HG03442 (cell line): Measurements from ENCODE around the gene CFAP61.

Experiments used
- ATAC-seq: cut with Tn5 transposase; IDR thresholded peaks from one replicate; pipeline ENCODE4 v1.9.1; 2021; ENCODE audit warnings: mild to moderate bottlenecking, moderate library complexity; ENCODE audit not compliant: unreplicated experiment

Gene CFAP61

DNA sequence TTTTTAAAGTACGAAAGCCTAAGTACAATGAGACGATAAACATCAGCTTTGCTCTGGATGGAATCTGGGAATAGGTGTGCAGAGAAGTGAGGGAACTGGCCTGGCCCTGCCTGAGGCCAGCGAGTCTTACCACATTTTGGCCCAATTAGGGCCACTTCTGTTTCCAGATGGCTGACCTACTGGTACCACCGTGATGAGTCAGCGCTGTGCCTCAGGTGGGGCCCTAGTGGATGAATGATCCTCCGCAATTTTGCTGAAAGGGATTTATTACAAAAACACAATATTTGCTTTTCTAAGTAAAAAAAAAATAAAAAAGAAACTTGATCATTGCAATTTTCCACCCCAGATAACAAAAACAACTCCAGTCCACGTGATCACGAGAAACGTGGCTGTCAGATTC is 338.1 kb downstream of the CFAP61 start:
- ATAC-seq = no peak

DNA sequence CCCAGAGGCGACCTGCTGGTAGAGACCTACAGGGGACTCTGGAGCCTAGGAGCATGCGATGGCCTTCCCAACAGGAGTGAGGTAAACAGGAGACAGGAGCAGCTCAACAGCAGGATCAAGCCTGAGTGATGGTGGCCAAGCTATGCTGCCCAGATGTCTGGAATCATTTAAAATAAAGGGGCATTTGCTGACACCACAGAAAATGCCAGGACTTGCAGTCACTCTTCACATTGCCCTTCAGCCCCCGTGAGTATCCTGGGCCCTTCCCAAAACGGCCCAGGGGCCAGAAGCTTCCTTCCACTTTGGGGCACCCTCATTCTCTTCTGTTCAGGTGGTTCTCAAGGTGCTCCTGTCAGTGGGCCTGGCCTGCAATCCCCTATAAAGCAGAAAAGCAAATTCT is 338.8 kb downstream of the CFAP61 start:
- ATAC-seq = no peak

DNA sequence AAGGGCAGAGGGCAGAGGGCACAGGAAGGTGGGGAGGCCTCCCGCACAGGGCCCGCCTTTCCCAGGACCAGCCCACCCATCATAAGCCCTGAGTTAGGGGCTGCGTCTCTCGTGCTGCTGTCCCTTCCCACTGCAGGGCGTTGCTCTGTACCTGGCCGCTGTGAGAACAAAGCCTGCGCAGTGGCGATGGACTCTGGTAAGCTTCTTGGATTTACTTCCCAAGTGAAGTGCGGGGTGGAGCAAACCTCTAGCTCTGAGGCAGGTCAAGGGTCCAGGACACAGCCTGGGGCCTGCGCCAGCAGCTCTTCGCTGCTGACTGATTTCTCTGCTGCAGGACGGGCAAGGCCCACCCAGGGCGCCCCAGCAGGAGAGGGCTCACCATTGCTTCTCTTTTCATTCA is 339.4 kb downstream of the CFAP61 start:
- no peak for ATAC-seq

DNA sequence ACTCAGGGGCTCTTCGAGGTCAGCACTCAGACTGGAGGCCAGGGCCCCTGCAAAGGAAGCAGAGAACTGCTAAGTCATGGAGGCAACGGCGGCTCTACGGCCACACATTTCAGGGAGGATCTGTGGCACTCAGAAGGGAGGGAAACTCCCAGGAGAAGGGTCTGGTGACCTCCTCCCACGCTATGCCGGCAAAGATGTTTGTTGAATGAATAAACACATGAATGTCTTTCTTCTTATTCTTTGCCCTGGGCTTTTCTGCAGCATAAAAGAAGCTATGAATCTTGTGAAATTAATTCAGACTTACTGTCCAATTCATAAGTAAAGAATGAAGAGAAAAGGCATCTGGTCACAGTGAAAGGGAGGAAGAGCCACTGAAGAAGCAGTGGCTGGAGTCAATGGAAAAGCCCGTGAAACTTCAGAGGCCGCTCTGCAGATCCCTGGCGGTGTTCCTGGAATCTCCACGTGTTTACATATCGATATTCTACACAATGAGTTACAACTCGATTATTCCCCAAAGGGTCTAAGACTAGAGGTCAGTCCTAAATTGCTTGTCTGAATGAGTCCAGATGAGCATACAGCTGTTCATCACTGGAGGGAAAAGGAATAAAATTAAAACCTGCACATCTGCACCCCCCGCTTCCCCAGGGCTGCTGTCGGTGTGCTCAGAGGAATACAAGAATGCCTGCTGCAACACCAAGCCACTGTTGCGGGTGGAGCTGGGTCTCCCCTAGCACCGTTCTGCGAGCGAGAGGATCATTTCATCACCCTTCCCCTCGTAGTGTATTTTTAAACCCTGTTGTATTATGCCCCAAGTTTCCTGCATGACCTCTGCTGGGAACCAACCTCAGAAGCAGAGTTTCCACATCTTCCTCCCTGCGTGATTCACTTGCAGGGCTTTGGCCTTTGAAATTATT is 341.1 kb downstream of the CFAP61 start:
- no peak for ATAC-seq

DNA sequence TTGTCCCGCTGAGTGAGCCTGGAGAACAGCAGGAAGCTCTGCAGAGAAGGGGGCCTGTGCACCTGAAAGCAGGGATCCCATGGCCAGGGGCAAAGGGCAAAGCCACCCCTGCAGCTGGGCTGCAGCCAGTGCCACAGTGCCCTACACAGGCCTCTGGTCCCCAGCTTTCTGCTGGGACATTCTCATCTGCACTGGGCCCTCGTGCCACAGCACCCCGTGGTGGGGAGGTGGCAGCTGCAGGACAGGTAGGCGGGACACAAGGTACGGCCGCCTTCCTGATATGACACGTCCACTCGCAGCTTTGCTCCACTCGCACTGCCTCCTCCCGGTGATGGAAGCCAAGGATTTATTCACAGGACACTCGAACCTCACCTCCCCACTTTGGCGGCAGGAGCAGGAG is 342.8 kb downstream of the CFAP61 start:
- ATAC-seq = no peak

- ATAC-seq = no peak
These were observed 343.7 kb downstream of the CFAP61 start for GRCh38 chr20:20395903-20396568.

- no peak for ATAC-seq
These were observed 344.5 kb downstream of the CFAP61 start for GRCh38 chr20:20396794-20397193.

GRCh38 chr20:20398123-20398522 is 345.8 kb downstream of the CFAP61 start:
- no peak for ATAC-seq

DNA sequence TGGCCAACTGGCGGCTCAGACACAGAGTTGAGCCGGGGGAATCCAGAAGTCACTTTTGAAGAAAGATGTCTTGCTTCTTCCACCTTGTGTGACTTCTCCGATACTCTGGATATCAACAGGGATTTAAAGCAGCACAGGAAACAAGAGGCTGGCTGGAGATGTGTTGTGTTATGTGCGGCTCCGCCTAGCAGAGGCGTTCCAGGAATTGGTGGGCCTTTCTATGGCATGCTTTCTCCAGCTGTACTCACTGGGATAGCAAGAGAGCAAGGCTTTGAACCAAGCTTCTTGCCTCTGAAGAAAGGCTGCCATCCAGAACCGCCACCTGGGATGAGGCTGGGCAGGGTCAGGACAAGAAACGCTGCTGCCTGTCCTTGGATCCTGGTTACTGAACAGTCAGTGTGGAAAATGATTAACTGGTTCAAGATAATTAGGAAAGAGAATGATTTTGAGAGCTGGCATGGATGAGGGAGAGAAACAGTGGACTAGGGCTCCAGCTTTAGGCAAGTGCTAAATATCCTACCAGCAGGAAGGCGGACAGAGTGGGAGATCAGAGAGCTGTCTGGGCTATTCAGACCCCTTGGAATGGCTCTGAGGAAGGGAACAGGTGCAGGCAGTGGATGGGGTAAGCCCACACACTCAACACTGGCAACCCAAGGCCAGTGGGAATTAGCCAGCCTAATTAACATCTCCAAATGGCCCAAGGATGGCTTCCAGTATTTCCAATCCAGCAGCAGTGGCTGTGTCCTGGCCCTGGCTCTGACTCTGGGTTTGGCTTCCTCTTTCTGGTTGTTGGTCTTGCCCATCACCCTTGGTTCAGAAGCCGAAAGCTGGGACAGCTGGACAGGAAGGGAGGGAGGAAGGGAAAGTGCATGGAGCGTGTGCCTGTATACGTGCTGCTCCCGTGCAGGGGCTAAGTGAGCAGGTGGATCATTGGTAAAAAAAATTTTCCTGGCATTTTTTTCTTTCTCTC is 347.5 kb downstream of the CFAP61 start:
- ATAC-seq = no peak

GRCh38 chr20:20401991-20402390 is 349.7 kb downstream of the CFAP61 start:
- ATAC-seq = no peak

GRCh38 chr20:20404633-20405032 is 352.3 kb downstream of the CFAP61 start:
- no peak for ATAC-seq

DNA sequence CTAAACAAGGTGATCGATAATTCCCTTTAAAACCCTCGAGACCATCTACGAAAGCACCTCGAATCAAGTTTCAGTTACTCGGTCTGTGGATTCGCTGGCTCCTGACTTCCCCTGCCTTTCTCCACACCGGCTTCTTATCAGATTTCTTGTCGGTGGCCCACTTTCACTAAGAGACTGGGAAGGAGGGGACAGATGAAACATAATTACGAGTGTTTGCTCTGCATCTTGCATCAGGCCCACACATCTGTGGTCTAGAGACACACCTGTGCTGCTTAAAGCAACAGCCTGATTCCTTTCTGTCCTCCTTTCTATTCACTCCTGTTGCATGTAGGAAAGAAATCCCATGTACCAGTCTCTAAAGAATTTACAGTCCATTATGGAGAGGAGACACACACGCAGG is 353.3 kb downstream of the CFAP61 start:
- ATAC-seq = no peak

DNA sequence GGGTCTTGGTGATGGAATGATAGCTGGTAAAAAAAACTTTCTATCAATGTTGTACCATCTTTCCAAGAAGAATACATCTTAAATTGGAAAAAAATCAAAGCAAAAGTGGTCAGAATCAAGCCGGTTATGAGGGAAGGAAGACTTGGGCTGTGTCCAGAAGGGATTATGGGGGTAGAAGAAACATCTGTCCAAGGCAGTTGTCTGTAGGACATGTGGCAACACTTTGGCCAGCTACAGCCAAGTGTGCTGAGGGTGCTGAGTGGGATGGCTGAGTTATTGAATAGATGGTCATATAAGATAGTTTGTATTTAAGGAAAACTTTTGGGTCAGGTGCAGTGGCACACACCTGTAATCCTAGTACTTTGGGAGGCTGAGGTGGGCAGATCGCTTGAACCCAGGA is 354.0 kb downstream of the CFAP61 start:
- no peak for ATAC-seq

GRCh38 chr20:20407891-20408805 is 355.8 kb downstream of the CFAP61 start:
- no peak for ATAC-seq

- no peak for ATAC-seq
These were observed 357.0 kb downstream of the CFAP61 start for GRCh38 chr20:20409331-20409730.
